PC-9 (cell line): Measurements from ENCODE around the gene CLIC5.

Experiments
- CTCF ChIP-seq: fragments of 200-600 bp; sonication (generic); conservative IDR thresholded peaks from 2 replicates; pipeline ENCODE4 v1.6.1; 2017; ENCODE audit warnings: mixed run types, antibody characterized with exemption, mild to moderate bottlenecking, moderate library complexity
- EZH2 ChIP-seq: fragments of 200-600 bp; sonication (generic); IDR thresholded peaks from 2 replicates; pipeline ENCODE4 v1.8.0; 2017; ENCODE audit warnings: antibody characterized with exemption, low read depth

GRCh38 chr6:45884336-45884735 is 131.3 kb downstream of the CLIC5 start:
- TF ChIP-seq CTCF (no peak), EZH2 (no peak)
